ENCODE data around the gene ELF5. TPM values are rescaled to one million over a fixed set of nuclear protein-coding genes. Genes with fewer than 3 reads are reported as not detected.

The ELF5 gene
- total and polyA plus RNA-seq, 2 of the 13 experiments (the other 11 are each of a cell fraction or from before 2014, with no cell fraction given) = 0.51 to 2.6 TPM

DNA sequence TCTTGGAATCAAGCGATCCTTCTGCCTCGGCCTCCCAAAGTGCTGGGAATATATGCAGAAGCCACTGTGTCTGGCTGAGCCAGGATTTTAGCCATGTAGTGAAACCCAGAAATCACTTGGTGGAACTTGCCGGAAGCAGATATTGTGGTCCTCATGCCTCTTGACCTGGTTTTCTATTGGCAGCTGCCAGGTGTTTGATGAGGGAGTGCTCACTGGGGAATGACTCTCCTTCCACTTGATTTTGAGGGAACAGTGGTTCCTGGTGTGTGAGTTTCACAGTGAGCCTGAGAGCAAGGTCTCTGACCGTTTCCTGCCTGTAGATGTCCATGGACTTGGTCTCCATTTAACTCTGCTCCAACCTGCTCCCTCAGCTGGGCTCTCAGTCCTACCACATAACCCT lies 34.7 kb upstream of the ELF5 start:
- Histone ChIP-seq H3K9me3 (ENCODE audit: low read length) (no peaks in the 10 kb centered on the region), H3K9ac (ENCODE audit: insufficient read depth, low read depth, low read length) (no peak overlapping the region), H3K27me3 (ENCODE audit: control insufficient read depth in 1 of 2, insufficient read depth in 2 of 2, low read length in 2 of 2) (peaks cover 0 to 26% of the 10 kb centered on the region in 2 experiments; a peak in 2 of 5 replicates), H2AFZ (ENCODE audit: low read length) (no peak overlapping the region), H3K36me3 (replicated peaks in 1 of 2; ENCODE audit: control insufficient read depth in 1 of 2, insufficient read depth in 2 of 2, low read length in 2 of 2) (no peaks in the 10 kb centered on the region), H4K20me1 (ENCODE audit: insufficient read depth, low read length) (no peaks in the 10 kb centered on the region), H3K4me3 (replicated peaks in 1 of 3; ENCODE audit: insufficient read depth in 1 of 3, low read depth in 2 of 3, low read length in 3 of 3) (no peak overlapping the region), H3K79me2 (ENCODE audit: insufficient read depth, low read length) (no peaks in the 10 kb centered on the region), H3K4me2 (ENCODE audit: low read depth, low read length) (no peak overlapping the region), H3K27ac (ENCODE audit: extremely low read length, insufficient read depth, low read length) (no peak overlapping the region), H3K4me1 (ENCODE audit: insufficient read depth, low read length) (peaks cover 28% of the 10 kb centered on the region)
- FAIRE-seq (no peak), DNase-seq (ENCODE audit: low spot score) (no peak), ATAC-seq (no peak)
- BruUV-seq (replicated peaks) = no TSS peak
- ChIA-PET CTCF (ENCODE audit: low intra/inter-chr PET ratio, low total read pairs) (no interaction called here), POLR2A (no interaction called here)
- in situ Hi-C loops (cut with HindIII; ENCODE audit: extremely low pct_ligation_motif_present, low pct_unique_long_range_greater_than_20kb) = no loop called here
- intact Hi-C loops (cut with micrococcal nuclease; ENCODE audit: unreplicated experiment) = loop anchor here (5.0 kb wide), 1 partner anchor 36 kb away; the partner anchor contains the start of gene ELF5
- WGBS (ENCODE audit: low lambda C conversion rate) = 51% methylated on average over 2 of the region's 4 CpGs
- TF ChIP-seq, protein P1, sequence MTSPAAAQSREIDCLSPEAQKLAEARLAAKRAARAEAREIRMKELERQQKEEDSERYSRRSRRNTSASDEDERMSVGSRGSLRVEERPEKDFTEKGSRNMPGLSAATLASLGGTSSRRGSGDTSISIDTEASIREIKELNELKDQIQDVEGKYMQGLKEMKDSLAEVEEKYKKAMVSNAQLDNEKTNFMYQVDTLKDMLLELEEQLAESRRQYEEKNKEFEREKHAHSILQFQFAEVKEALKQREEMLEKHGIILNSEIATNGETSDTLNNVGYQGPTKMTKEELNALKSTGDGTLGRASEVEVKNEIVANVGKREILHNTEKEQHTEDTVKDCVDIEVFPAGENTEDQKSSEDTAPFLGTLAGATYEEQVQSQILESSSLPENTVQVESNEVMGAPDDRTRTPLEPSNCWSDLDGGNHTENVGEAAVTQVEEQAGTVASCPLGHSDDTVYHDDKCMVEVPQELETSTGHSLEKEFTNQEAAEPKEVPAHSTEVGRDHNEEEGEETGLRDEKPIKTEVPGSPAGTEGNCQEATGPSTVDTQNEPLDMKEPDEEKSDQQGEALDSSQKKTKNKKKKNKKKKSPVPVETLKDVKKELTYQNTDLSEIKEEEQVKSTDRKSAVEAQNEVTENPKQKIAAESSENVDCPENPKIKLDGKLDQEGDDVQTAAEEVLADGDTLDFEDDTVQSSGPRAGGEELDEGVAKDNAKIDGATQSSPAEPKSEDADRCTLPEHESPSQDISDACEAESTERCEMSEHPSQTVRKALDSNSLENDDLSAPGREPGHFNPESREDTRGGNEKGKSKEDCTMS (CRISPR knock-in tag; conservative IDR thresholded peaks at IDR 0.05) = no peak
- TF ChIP-seq ZFP41 (CRISPR knock-in tag; IDR thresholded peaks at IDR 0.05; ENCODE audit: borderline replicate concordance) = no peak
- no peak for TF ChIP-seq ZNF292 (CRISPR knock-in tag; IDR thresholded peaks at IDR 0.05; ENCODE audit: borderline replicate concordance, low read depth)
- TF ChIP-seq SNAPC2 (CRISPR knock-in tag; IDR thresholded peaks at IDR 0.05) = no peak
- no peak for TF ChIP-seq FIP1L1 (IDR thresholded peaks at IDR 0.05; ENCODE audit: borderline replicate concordance, insufficient read depth, low read depth, low read length)
- TF ChIP-seq ATRX (CRISPR knock-in tag; IDR thresholded peaks at IDR 0.05; ENCODE audit: borderline replicate concordance) = no peak
- TF ChIP-seq, protein P2, sequence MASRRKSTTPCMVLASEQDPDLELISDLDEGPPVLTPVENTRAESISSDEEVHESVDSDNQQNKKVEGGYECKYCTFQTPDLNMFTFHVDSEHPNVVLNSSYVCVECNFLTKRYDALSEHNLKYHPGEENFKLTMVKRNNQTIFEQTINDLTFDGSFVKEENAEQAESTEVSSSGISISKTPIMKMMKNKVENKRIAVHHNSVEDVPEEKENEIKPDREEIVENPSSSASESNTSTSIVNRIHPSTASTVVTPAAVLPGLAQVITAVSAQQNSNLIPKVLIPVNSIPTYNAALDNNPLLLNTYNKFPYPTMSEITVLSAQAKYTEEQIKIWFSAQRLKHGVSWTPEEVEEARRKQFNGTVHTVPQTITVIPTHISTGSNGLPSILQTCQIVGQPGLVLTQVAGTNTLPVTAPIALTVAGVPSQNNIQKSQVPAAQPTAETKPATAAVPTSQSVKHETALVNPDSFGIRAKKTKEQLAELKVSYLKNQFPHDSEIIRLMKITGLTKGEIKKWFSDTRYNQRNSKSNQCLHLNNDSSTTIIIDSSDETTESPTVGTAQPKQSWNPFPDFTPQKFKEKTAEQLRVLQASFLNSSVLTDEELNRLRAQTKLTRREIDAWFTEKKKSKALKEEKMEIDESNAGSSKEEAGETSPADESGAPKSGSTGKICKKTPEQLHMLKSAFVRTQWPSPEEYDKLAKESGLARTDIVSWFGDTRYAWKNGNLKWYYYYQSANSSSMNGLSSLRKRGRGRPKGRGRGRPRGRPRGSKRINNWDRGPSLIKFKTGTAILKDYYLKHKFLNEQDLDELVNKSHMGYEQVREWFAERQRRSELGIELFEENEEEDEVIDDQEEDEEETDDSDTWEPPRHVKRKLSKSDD (CRISPR knock-in tag; IDR thresholded peaks at IDR 0.05; ENCODE audit: low read depth) = no peak
- TF ChIP-seq SMAD9 (CRISPR knock-in tag; IDR thresholded peaks at IDR 0.05) = no peak
- TF ChIP-seq, protein P3, sequence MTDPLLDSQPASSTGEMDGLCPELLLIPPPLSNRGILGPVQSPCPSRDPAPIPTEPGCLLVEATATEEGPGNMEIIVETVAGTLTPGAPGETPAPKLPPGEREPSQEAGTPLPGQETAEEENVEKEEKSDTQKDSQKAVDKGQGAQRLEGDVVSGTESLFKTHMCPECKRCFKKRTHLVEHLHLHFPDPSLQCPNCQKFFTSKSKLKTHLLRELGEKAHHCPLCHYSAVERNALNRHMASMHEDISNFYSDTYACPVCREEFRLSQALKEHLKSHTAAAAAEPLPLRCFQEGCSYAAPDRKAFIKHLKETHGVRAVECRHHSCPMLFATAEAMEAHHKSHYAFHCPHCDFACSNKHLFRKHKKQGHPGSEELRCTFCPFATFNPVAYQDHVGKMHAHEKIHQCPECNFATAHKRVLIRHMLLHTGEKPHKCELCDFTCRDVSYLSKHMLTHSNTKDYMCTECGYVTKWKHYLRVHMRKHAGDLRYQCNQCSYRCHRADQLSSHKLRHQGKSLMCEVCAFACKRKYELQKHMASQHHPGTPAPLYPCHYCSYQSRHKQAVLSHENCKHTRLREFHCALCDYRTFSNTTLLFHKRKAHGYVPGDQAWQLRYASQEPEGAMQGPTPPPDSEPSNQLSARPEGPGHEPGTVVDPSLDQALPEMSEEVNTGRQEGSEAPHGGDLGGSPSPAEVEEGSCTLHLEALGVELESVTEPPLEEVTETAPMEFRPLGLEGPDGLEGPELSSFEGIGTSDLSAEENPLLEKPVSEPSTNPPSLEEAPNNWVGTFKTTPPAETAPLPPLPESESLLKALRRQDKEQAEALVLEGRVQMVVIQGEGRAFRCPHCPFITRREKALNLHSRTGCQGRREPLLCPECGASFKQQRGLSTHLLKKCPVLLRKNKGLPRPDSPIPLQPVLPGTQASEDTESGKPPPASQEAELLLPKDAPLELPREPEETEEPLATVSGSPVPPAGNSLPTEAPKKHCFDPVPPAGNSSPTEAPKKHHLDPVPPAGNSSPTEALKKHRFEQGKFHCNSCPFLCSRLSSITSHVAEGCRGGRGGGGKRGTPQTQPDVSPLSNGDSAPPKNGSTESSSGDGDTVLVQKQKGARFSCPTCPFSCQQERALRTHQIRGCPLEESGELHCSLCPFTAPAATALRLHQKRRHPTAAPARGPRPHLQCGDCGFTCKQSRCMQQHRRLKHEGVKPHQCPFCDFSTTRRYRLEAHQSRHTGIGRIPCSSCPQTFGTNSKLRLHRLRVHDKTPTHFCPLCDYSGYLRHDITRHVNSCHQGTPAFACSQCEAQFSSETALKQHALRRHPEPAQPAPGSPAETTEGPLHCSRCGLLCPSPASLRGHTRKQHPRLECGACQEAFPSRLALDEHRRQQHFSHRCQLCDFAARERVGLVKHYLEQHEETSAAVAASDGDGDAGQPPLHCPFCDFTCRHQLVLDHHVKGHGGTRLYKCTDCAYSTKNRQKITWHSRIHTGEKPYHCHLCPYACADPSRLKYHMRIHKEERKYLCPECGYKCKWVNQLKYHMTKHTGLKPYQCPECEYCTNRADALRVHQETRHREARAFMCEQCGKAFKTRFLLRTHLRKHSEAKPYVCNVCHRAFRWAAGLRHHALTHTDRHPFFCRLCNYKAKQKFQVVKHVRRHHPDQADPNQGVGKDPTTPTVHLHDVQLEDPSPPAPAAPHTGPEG (CRISPR knock-in tag; IDR thresholded peaks at IDR 0.05) = no peak
- TF ChIP-seq ONECUT2 (CRISPR knock-in tag; IDR thresholded peaks at IDR 0.05) = no peak
- TF ChIP-seq, protein P4, sequence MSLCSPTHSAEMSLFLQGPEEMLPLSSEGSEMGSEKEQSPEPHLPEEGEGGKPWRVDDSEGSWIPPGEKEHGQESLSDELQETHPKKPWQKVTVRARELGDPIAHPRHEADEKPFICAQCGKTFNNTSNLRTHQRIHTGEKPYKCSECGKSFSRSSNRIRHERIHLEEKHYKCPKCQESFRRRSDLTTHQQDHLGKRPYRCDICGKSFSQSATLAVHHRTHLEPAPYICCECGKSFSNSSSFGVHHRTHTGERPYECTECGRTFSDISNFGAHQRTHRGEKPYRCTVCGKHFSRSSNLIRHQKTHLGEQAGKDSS (CRISPR knock-in tag; IDR thresholded peaks at IDR 0.05; ENCODE audit: borderline replicate concordance, low read depth) = no peak
- TF ChIP-seq, protein P5, sequence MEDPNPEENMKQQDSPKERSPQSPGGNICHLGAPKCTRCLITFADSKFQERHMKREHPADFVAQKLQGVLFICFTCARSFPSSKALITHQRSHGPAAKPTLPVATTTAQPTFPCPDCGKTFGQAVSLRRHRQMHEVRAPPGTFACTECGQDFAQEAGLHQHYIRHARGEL (CRISPR knock-in tag; IDR thresholded peaks at IDR 0.05) = no peak

Measured in HepG2 (cell line).